Gastroesophageal sphincter (tissue), 4 donors: ENCODE results near the gene BTF3L4. TPM values are rescaled to one million over a fixed set of nuclear protein-coding genes. Genes with fewer than 3 reads are reported as not detected.

Source experiments
- ATAC-seq: fragments of 150-250 bp; one replicate; pipeline ENCODE4 v1.9.1; 2016; ENCODE audit warnings: mild to moderate bottlenecking, moderate library complexity
- H3K27ac ChIP-seq, 4 donors: fragments of 200-600 bp; sonication (generic) in 3 of 4; 1 replicate in 3 of 4; 2 replicates in 1 of 4; pipeline ENCODE4 v1.5.1; 2016 to 2019
- H3K27me3 ChIP-seq: fragments of 200-600 bp; sonication (generic); one replicate; pipeline ENCODE4 v1.5.1; 2019
- H3K36me3 ChIP-seq, 2 donors: fragments of 200-600 bp; sonication (generic); one replicate each; pipeline ENCODE4 v1.5.1; 2019; ENCODE audit warnings: control low read depth in 1 of 2
- H3K4me1 ChIP-seq, 3 donors: fragments of 200-600 bp; sonication (generic); 1 replicate in 2 of 3; 2 replicates in 1 of 3; pipeline ENCODE4 v1.5.1; 2016 to 2019; ENCODE audit warnings: control low read depth in 2 of 3
- H3K4me3 ChIP-seq, 2 donors: fragments of 200-600 bp; sonication (generic); one replicate each; pipeline ENCODE4 v1.5.1; 2019; ENCODE audit warnings: mild to moderate bottlenecking in 1 of 2, moderate library complexity in 1 of 2
- H3K9me3 ChIP-seq, 3 donors: fragments of 200-600 bp; sonication (generic); one replicate each; pipeline ENCODE4 v1.5.1; 2017 to 2019; ENCODE audit warnings: control low read depth in 2 of 3
- EP300 ChIP-seq: sonication (generic); formaldehyde crosslinking; IDR thresholded peaks from one replicate; pipeline ENCODE4 v1.6.1; 2017; ENCODE audit warnings: antibody characterized with exemption, mild to moderate bottlenecking
- POLR2A ChIP-seq, 2 donors: fragments of 450-650 bp; IDR thresholded peaks; one replicate each; pipeline ENCODE4 v1.6.1; 2017; ENCODE audit warnings: antibody characterized with exemption in 2 of 2, mild to moderate bottlenecking in 2 of 2, moderate library complexity in 1 of 2
- POLR2AphosphoS5 ChIP-seq: sonication (generic); formaldehyde crosslinking; IDR thresholded peaks from one replicate; pipeline ENCODE4 v1.6.1; 2017; ENCODE audit warnings: antibody characterized with exemption
- WGBS, 2 donors: methylation state at CpG; one replicate each; pipeline ENCODE4 v1.1.5; 2018; ENCODE audit warnings: low coverage in 1 of 2; 5-methylcytosine and 5-hydroxymethylcytosine counted together
- total RNA-seq, 4 donors: library from RNA; depleted of rRNA; stranded (reverse); fragments of >200 nt; gene quantifications; one replicate each; pipeline ENCODE4 v1.1.0, GENCODE V29; 2016
- TF ChIP-seq, protein P1 (sequence below), 4 experiments: fragments of 200-600 bp in 2 of 4; fragments of 450-650 bp in 2 of 4; sonication (generic) in 1 of 4; IDR thresholded peaks; one replicate each; pipeline ENCODE4 v1.5.1; 2017 to 2019; ENCODE audit warnings: antibody characterized with exemption in 4 of 4, mild to moderate bottlenecking in 2 of 4, moderate library complexity in 2 of 4

BTF3L4 gene
- total RNA-seq, 4 donors from 2014 or later: 31.4 to 64.5 (median 42.0) TPM

DNA sequence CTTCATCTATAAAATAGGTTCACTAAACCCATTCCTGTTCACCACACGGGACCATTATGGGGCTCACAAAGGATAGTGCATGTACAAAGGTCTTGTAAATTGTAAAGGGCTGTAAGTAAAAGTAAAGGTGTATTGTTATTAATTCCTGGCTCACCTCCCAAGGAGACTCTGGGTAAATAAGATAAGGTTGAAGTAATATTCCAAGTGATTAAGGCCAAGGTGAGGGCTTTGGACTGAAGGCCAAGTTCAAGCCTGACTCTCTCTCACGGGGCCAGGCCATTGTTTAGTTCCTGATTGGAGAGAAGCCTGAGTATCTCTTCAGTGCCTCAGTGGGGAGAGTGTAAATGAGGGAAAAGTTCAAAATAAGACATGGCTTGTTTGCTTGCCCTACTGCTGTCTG, 66.3 kb downstream of the BTF3L4 start:
- no peak overlapping the region for H3K4me3 ChIP-seq
- 57 to 62% methylated on average over 2 of the region's 2 CpGs for WGBS, 2 donors
- no peaks in the 10 kb centered on the region for H3K4me1 ChIP-seq
- no peaks in the 10 kb centered on the region for H3K9me3 ChIP-seq
- TF ChIP-seq, protein P1, sequence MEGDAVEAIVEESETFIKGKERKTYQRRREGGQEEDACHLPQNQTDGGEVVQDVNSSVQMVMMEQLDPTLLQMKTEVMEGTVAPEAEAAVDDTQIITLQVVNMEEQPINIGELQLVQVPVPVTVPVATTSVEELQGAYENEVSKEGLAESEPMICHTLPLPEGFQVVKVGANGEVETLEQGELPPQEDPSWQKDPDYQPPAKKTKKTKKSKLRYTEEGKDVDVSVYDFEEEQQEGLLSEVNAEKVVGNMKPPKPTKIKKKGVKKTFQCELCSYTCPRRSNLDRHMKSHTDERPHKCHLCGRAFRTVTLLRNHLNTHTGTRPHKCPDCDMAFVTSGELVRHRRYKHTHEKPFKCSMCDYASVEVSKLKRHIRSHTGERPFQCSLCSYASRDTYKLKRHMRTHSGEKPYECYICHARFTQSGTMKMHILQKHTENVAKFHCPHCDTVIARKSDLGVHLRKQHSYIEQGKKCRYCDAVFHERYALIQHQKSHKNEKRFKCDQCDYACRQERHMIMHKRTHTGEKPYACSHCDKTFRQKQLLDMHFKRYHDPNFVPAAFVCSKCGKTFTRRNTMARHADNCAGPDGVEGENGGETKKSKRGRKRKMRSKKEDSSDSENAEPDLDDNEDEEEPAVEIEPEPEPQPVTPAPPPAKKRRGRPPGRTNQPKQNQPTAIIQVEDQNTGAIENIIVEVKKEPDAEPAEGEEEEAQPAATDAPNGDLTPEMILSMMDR (IDR thresholded peaks at IDR 0.05): no peak
- no peak for TF ChIP-seq POLR2A (IDR thresholded peaks at IDR 0.05)
- no peak for TF ChIP-seq POLR2AphosphoS5
- no peaks in the 10 kb centered on the region for H3K36me3 ChIP-seq
- peaks cover 6% of the 10 kb centered on the region for H3K27me3 ChIP-seq
- no peak overlapping the region for H3K27ac ChIP-seq
- ATAC-seq: no peak

DNA sequence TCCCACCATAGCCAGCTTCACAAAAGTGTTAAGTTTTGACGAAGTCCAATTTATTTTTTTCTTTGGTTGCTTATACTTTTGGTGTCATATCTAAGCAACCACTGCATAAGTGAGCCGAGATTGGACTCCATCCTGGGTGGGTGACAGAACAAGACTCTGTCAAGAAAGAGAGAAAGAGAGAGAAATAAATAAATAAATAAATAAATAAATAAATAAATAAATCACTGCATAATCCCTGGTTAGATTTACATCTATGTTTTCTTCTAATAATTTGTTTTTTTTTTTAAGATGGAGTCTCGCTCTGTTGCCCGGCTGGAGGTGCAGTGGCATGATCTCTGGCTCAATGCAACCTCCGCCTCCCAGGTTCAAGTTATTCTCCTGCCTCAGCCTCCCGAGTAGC, 67.5 kb downstream of the BTF3L4 start:
- Histone ChIP-seq H3K4me3 (no peak overlapping the region), H3K27ac (no peak overlapping the region), H3K27me3 (peaks cover 6% of the 10 kb centered on the region), H3K9me3 (no peaks in the 10 kb centered on the region), H3K4me1 (no peaks in the 10 kb centered on the region), H3K36me3 (no peaks in the 10 kb centered on the region)
- no peak for ATAC-seq
- TF ChIP-seq, protein P1 (IDR thresholded peaks at IDR 0.05): no peak
- TF ChIP-seq POLR2A (IDR thresholded peaks at IDR 0.05): no peak
- TF ChIP-seq EP300: no peak
- TF ChIP-seq POLR2AphosphoS5: no peak
- 79 to 87% methylated on average over 5 to 6 of the region's 6 CpGs for WGBS, 2 donors

DNA sequence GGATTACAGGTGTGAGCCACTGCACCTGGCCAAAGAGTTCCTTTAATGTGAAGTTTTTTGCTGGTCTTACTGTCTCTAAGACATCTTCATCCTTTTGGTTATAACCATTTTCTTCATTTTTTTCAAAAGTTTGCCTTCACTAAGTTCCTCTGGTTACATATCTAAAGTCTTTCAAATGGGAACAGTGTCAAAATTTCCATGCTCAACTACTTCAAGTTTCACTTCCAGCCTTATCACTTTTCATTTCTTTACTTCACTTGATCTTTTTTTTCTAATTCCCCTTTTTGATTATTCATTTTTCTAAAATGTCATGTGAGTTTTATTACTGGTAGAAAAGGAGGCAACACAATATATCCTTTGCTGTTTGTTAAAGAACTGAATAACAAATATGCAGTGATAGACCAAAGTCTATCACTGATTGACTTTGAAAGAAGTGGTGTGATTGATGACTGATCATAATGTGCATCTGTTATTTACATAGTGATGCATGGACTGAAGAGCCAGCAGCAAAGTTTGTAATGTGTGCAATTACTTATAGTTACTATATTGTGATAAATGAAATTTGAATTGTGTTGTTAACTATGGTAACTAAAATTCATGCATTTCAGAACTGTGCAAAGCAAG, 69.8 kb downstream of the BTF3L4 start:
- H3K4me1 ChIP-seq: no peaks in the 10 kb centered on the region
- H3K27ac ChIP-seq: no peak overlapping the region
- no peaks in the 10 kb centered on the region for H3K36me3 ChIP-seq
- no peaks in the 10 kb centered on the region for H3K9me3 ChIP-seq
- H3K27me3 ChIP-seq: peaks cover 6% of the 10 kb centered on the region
- no peak overlapping the region for H3K4me3 ChIP-seq
- ATAC-seq: no peak
- TF ChIP-seq EP300 (no peak), POLR2AphosphoS5 (no peak), POLR2A (IDR thresholded peaks at IDR 0.05) (no peak)
- TF ChIP-seq, protein P1 (IDR thresholded peaks at IDR 0.05): no peak

DNA sequence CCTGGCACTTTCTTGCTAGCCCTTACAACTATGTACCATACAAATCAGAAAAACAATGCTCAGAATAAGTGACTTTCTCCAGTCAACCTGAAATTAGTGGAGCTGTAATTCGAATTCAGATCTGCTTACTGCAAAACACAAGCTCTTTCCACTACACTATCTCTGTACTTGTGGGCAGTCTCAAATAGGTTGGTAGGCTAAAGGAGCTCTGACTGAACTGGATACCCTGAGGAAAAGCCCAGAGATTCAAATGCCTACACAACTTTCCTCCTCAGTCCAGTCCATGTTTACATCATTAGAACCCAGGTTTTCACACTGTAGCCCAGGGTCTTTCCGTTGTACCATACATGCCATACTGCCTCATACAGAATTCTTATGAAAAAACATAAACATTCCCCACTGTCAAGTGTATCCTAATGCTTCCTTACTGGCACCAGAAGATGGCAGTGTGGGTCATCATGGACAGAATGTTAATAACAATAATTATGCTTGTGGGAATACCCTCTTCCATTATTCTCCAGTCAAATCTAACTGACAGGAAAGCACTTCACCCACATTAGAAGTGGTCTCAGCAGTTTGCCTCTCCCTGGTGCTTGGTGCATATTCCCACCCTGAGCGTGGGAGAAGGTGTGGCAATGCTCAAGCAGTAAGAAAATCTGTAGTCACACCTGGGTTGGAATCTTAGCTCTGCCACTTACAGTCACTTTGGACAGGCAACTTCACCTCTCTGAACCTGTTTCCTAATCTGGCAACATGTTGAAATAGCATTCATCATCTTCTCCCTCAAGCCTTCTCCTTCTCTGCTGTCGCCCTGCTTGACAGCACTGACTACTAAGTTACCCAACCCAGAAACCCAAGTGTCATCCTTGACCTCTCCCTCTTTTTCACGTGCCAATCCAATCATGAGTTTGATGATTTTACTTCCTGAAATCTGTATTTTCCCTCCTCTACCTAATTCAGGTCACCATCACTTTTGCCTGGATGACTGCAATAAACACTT, 71.4 kb downstream of the BTF3L4 start:
- WGBS, 2 donors: 19 to 26% methylated on average over 4 to 5 of the region's 5 CpGs
- no peak overlapping the region for H3K27ac ChIP-seq
- peaks cover 6% of the 10 kb centered on the region for H3K27me3 ChIP-seq
- ATAC-seq: peak; percentile 46
- H3K36me3 ChIP-seq: no peaks in the 10 kb centered on the region
- H3K9me3 ChIP-seq: no peaks in the 10 kb centered on the region
- no peak for TF ChIP-seq POLR2AphosphoS5
- TF ChIP-seq, protein P1 (IDR thresholded peaks at IDR 0.05): peak; percentile 46 to 77 (median 65)
- H3K4me3 ChIP-seq: no peak overlapping the region
- no peaks in the 10 kb centered on the region for H3K4me1 ChIP-seq
